Astrocyte of the cerebellum (primary cell): Measurements from ENCODE around the gene SLC35F3.

ENCODE experiments used
- DNase-seq: peaks from one replicate; pipeline ENCODE4 v3.0.0-alpha.2; 2011; ENCODE audit warnings: low read depth
- H3K4me3 ChIP-seq: 2 replicates; pipeline ENCODE4 v1.5.1; 2011; ENCODE audit warnings: mild to moderate bottlenecking, low read depth, low read length, moderate library complexity
- in situ Hi-C: cut with HindIII; loops from 2 replicates; pipeline ENCODE4 v1.10.0; 2017; ENCODE audit warnings: low sequenced_read_pairs
- TF ChIP-seq, protein P1 (sequence below): IDR thresholded peaks from 2 replicates; pipeline ENCODE4 v1.5.1; 2012; ENCODE audit warnings: low read length, low read depth, moderate library complexity, mild to moderate bottlenecking; ENCODE audit errors: missing control alignments

The SLC35F3 gene

DNA sequence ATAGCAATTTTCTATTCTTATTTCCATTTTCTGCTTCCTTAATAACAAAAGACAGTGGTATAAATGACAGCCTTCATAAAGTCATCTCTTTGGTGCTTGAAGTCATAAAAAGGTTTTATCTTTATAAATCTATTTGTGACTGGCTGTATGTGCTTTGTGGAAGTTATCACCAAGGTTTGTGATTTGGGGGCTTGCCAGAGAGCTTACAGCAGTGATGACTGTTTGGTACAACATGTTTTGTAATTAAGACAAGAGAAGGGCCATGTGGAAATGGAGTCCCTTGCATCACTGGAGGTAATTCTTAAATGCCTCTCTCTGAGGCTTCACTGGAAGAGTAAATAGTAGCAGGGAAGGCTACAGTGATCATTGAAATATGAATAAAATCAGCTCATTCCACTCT, 2.7 kb downstream of the SLC35F3 start:
- TF ChIP-seq, protein P1, sequence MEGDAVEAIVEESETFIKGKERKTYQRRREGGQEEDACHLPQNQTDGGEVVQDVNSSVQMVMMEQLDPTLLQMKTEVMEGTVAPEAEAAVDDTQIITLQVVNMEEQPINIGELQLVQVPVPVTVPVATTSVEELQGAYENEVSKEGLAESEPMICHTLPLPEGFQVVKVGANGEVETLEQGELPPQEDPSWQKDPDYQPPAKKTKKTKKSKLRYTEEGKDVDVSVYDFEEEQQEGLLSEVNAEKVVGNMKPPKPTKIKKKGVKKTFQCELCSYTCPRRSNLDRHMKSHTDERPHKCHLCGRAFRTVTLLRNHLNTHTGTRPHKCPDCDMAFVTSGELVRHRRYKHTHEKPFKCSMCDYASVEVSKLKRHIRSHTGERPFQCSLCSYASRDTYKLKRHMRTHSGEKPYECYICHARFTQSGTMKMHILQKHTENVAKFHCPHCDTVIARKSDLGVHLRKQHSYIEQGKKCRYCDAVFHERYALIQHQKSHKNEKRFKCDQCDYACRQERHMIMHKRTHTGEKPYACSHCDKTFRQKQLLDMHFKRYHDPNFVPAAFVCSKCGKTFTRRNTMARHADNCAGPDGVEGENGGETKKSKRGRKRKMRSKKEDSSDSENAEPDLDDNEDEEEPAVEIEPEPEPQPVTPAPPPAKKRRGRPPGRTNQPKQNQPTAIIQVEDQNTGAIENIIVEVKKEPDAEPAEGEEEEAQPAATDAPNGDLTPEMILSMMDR = no peak
- no peak overlapping the region for H3K4me3 ChIP-seq
- DNase-seq = no peak
- in situ Hi-C loops = no loop called here

DNA sequence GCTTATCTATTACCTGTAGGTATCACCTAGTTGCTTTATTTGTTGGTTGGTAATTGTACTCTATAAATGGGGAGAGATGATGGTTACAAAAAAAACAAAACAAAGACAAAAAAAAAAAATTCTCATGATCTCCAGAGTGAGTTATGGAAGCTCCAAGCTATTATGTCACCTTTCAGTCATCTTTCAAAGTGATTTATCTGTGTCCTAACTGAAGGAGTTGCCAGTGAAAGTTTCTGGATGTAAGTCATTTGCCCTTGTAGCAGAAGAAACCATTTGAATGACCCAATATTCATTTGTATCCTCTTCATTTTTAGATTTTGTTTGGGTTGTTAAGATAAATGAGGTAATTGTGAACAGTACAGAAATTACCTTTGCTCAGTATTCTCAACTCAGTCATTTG, 3.6 kb downstream of the SLC35F3 start:
- TF ChIP-seq, protein P1 = no peak
- no peak overlapping the region for H3K4me3 ChIP-seq
- no peak for DNase-seq
- in situ Hi-C loops = no loop called here

DNA sequence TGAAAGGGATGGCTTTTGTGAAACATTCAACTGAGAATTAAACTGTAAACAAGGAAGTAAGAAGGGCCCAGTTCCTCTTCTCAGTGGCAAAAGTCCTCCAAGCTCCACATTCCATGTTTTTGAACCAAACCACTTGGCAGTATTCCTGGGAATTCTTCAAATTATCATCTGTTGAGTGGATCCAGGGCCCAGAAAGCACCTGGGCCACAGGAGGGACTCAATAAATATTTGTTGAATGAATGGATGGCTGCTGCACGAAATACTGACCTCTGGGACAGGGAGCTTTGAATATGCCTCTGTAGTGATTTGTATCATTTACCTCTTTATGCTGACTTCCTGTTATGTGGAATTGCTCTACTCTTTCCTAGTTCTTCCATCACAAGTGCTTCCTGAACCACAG, 4.7 kb downstream of the SLC35F3 start:
- no peak overlapping the region for H3K4me3 ChIP-seq
- in situ Hi-C loops = no loop called here
- peak; percentile 92 for DNase-seq
- TF ChIP-seq, protein P1 = no peak

DNA sequence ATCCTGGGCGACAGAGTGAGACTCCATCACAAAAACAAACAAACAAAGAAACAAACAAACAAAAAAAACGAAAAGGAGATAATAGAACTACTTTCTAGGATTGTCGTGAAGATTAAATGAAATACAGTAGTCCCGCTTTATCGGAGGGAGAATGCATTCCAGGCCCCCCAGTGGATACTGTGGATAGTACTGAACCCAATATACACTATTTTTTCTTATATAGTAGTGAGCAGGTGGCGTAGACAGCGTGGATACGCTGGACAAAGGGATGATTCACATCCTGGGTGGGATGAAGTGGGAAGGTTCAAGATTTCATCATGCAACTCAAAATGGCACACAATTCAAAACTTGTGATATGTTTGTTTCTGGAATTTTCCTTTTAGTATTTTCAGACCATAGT, 8.0 kb downstream of the SLC35F3 start:
- in situ Hi-C loops = no loop called here
- TF ChIP-seq, protein P1 = no peak
- no peak overlapping the region for H3K4me3 ChIP-seq
- no peak for DNase-seq

DNA sequence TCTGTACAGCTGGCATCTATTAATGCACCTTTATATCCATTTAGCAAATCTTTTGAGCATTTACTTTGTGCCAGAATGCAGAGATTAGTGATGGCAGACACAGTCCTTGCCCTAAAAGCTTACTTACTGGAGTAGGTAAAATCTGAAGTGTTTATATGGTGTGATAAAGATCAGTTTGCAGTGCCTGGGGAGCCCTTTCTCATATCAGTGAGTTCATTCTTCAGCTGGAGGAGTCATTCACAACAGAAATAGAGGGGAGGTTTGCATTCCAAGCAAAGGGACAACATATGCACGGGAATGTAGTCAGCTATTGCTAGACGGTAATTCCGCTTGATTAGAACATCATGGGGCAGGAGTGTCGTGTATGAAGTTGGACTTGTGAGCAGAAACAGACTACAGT, 8.4 kb downstream of the SLC35F3 start:
- DNase-seq = no peak
- TF ChIP-seq, protein P1 = no peak
- no peak overlapping the region for H3K4me3 ChIP-seq
- in situ Hi-C loops = no loop called here

DNA sequence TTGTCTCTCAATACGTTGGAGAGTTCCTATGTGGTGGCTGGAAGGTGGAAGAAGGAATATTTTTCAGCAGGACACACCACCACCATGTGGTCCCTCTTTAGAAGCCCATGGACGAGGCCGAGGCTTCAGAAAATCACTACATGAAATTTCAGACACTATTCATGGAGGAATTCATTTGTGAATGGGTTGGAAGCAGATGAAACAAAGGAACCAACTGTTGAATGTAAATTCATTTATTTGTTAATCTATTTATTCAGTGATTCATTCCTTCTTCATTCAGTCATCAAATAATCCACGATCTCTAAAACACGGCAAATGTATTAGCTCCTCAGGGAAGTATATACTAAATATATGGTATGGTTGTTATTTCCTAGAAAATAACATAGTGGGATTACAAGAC, 12.2 kb downstream of the SLC35F3 start:
- H3K4me3 ChIP-seq = no peak overlapping the region
- DNase-seq = peak; percentile 43
- TF ChIP-seq, protein P1 = peak; percentile 17
- in situ Hi-C loops = no loop called here

DNA sequence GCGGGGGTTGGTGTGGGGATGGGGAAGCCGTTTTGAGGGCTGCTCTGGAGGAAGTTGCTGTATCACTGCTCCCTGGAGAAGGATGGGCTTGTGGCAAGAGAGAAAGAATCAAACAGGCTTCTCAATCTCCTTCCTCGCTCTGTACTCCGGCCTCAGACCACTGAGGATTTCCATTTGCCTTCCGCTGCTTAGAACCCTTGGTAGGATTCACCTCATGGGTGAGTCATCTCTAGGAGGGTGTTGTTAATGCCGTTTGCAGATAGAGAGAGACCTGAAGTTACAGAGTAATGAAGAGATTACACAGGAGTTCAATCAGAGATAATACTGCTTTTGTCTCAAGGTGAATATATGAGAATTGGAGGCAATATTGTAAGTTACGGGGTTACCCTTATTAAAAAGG, 15.3 kb downstream of the SLC35F3 start:
- no peak for DNase-seq
- in situ Hi-C loops = no loop called here
- no peak overlapping the region for H3K4me3 ChIP-seq
- TF ChIP-seq, protein P1 = no peak
